NCI-H1694 treated with DMSO at 0.1 percent for 48 hours (cell line): ENCODE measurements around the gene GRID1.
"Not testable (repeated sequence)": the region's sequence is repeated elsewhere in the genome, so short reads cannot be mapped to it uniquely, and the experiment has no call there.

Experiments used
- DNase-seq: peaks from one replicate; lab custom pipeline; 2025; lab: John Stamatoyannopoulos, UW

GRID1 gene

GRCh38 chr10:85791818-85792532 lies 574.6 kb downstream of the GRID1 start:
- DNase-seq, result no peak

DNA sequence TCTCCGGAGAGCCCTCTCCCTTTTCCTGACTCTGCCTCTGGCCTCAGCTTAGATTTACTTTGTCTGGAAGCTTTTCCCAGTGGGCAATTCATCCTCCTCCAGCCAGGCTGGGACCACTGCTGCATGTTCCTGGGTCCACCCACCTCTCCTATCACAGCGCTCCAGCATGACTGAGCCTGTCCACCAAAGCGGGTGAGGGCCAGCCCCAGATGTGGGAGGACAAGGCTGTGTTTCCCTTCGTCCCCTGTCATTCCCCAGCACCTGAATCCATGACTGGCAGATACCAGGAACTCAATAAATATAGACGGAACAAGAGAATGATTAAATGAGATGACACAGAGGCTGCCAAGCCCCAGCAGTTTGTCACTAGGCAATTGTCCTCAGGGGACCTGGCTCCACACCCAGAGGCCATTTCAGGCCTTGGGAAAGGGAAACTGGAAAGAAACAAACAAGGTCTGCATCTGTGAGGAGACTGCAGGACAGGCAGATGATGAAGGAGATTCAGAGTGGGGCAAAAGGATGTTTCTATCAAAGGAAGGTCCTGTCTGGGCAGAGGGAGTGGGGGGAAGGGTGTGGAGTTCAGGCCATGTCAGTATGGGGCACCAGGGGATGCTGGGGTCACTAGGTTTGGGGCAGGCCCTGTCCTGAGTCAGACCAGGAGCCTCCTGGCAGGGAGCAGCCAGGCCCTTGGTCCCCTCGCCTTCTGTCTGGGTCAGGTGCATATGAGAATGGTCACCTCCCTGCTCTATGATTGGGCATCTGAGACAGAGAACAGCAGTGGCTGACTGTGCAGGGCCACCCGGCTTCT lies 576.4 kb downstream of the GRID1 start:
- DNase-seq, result no peak

GRCh38 chr10:85789125-85789524 lies 577.5 kb downstream of the GRID1 start:
- no peak for DNase-seq

DNA sequence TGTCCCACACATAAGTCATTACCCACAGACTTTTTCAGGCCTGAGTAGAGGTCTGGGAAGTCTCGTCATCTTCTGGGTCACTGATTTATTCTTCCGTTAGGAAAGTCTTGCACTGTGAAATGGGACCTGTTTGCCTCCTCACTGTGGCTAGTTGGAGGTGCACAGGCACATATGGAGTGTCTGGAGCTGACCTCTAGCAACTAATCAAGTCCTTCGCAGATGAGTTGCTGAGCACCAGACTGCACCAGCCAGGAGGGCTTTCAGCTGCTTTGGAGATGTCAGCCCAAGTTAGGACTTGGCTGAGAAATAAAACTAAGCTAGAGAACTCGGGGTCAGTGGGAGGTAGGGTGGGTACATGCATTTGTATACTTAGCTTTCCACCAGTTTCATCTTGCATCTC lies 578.0 kb downstream of the GRID1 start:
- no peak for DNase-seq

- no peak for DNase-seq
Observed at GRCh38 chr10:85787881-85788280, 578.7 kb downstream of the GRID1 start.

DNA sequence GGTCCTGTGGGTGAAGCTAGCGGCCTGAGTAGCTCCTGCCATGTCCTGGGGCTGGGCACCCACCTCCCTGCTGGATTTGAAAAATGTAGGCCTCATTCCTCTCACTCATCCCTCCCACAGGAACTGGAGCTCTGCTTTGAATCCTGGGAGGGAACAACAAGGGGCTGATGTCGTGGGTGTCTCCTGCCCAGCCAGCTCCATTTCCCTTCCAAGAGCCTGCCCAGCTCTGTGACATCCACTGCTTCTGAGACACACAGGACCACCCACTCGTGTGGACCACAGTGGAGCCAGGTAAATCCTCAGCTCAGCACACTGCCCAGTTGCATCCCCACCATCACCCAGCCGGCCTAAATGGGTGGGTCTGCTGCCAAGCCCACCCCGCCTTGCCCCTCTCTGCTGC lies 579.2 kb downstream of the GRID1 start:
- DNase-seq, result no peak

DNA sequence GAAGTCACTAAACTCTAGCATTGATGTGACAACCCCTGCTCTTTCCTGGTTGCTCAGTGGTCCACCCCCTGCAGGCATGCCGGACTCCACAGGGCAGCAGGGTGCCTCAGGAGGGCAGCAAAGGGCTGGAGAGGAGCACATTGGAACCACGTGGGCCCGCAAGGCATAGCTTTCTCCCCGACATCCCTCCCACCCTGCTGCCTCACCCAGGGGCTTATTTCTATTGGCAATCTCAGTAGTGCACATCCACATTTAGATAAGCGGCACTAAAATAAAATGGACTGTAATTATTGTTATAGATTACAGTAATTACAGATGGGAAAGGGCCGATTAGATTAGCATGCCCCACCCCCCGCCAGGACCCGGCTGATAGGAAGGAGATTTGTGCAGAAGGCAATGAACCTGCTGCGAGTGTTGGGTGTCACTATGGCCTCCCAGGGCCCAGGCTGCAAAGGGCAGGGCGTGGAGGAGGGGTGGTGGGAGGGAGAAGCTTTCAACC lies 580.1 kb downstream of the GRID1 start:
- no peak for DNase-seq

DNA sequence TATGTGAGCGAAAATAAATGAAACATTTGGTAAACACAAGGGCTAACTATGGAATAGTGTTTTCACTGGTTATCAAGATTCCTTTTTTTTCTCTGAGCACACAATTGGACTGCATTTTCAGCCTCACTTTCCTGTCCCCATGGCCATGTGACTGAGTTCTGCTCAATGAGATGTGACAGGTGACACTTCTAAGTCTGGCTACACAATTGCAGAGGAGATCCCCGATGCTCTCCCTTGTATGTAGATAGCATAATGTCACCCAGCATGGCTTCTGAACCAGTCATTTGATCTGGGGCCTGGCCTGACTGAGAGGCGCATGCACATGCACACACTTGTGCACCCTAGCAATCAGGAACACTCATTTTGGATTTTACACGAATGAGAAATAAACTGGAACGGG lies 581.8 kb downstream of the GRID1 start:
- no peak for DNase-seq

- DNase-seq, result no peak
Observed at GRCh38 chr10:85781404-85781803, 585.2 kb downstream of the GRID1 start.

DNA sequence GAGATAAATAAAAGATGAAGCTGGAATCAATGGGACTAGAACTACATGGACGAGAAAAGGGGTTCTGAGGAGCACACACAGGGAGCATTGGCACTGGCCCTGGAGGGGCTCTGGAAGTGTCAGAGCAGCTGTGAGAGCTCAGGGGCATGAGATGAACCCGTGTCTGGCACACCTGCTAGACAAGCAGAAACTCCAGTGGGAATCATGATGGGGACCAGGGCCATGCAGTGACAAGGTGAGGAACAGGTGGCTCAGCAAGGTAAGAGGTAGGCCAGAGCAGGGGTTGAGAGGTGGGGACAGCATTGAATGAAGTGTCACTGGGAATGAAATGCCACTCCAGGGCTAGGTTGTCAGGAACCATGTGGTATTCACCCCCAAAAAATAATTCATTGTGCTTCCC lies 588.5 kb downstream of the GRID1 start:
- no peak for DNase-seq

GRCh38 chr10:85767891-85768290 lies 598.7 kb downstream of the GRID1 start:
- no peak for DNase-seq

- no peak for DNase-seq
Observed at GRCh38 chr10:85764108-85764507, 602.5 kb downstream of the GRID1 start.

DNA sequence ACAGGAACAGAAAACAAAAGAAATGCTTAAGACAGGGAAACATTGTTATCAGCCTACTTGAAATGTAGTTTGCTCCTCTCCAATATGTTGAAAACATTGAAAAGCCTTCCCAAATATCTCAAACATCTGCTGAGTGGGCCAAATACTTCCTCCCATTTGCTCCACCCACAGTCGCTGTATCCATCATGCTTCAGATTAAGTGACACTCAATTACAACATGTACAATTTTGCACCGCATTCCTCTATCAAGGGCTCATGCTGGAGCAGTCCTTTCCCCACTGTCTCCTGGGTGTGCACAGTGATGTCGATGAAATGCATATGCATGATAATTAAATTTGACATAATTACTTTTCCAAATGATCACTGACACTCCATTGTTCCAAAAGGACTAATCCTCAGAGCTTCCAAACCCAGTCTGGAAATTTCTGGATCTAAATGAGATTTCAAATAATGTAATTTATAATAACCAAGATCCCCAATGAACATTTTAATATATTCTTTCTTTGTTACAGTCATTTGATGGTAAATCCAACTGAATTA lies 604.6 kb downstream of the GRID1 start:
- no peak for DNase-seq

- no peak for DNase-seq
Observed at GRCh38 chr10:85741626-85742300, 624.8 kb downstream of the GRID1 start.

DNA sequence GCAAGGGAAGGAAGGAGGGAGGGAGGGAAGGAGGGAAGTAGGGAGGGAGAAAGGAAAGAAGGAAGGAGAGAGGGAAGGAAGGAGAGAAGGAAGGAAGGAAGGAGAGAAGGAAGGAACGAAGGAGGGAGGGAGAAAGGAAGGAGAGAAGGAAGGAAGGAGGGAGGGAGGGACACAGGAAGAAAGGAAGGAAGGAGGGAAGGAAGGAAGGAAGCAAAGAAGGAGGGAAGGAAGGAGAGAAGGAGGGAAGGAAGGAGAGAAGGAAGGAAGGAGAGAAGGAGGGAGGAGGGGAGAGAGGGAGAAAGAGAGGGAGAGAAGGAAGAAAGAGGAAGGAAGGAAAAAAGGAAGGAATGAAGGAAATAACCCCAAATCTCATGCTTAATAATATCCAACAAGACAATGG lies 630.6 kb downstream of the GRID1 start:
- DNase-seq, result no peak

GRCh38 chr10:85734791-85735190 lies 631.8 kb downstream of the GRID1 start:
- DNase-seq, result no peak

DNA sequence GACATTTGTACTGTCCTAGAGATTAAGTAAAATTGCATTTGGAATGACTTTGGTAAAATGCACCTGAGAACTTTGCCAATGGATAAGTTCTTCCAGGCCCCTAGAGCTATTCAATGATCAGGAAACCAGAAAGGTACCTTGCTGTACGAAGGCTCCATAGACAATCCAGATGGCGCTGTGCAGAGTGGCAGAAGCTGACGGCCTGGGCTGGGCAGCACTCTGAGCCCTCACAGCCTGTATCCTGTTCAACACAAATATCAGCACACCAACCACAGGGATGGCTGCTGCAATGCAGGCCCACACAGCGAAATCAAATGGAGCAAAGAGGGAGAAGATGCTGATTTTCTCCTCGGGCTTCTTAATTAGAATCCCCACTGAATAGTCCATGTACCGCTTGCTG lies 642.4 kb downstream of the GRID1 start:
- no peak for DNase-seq

- DNase-seq, result no peak
Observed at GRCh38 chr10:85720931-85721590, 645.5 kb downstream of the GRID1 start.

GRCh38 chr10:85719408-85719807 lies 647.2 kb downstream of the GRID1 start:
- DNase-seq, result no peak

DNA sequence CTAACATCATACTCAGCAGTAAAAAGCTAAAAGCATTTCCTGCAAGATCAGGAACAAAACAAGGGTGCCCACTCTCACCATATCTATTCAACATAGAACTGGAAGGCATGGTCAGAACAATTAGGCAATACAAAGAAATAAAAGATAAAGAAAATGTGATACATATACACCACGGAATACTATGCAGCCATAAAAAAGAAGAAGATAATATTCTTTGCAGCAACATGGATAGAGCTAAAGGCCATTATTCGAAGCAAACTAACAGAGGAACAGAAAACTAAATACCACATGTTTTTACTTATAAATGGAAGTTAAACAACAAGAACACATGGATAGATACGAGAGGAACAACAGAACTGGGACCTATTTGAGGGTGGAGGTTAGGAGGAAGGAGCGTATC lies 652.7 kb downstream of the GRID1 start:
- no peak for DNase-seq

DNA sequence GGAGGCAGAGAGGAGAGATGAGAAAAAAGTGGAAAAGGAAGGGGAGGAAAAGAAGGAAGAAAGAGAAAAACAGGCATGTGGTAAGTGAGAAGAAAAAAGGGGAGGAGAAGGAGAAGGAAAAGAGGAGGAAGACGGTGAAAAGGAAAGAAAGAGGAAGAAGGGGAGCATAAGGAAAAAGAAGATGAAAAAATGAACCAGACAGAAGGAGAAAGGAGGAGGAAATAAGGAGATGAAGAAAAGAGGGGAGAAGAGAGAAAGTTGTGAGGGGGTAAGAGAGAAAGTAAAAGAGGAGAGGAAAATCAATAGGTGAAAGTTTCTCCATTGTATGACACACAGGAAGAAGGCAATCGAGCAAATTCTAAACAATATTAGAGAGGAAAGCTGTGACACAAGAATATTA lies 663.8 kb downstream of the GRID1 start:
- DNase-seq, result no peak

DNA sequence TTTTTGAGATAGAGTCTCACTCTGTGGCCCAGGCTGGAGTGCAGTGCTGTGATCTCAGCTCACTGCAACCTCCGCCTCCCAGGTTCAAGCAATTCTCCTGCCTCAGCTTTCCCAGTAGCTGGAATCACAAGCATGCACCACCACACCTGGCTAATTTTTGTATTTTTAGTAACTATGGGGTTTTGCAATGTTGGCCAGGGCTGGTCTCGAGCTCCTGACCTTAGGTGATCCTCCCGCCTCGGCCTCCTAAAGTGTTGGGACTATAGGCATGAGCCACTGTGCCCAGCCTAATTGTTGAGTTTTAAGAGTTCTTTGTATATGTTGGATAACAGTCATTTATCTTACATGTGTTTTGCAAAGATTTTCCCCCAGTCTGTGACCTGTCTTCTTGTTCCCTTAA lies 667.5 kb downstream of the GRID1 start:
- DNase-seq, result not testable (repeated sequence)
